COR-L47 (cell line): ENCODE data around the gene MAN1B1.

ENCODE experiments used
- DNase-seq: peaks from one replicate; lab custom pipeline; 2025; lab: John Stamatoyannopoulos, UW

MAN1B1 gene

GRCh38 chr9:137068539-137069507, 18.0 kb upstream of the MAN1B1 start:
- no peak for DNase-seq

- no peak for DNase-seq
Measured at GRCh38 chr9:137069508-137070091, 17.2 kb upstream of the MAN1B1 start.

GRCh38 chr9:137070201-137070905, 16.4 kb upstream of the MAN1B1 start, which contains the start of gene SAPCD2:
Gene SAPCD2, minus strand, starts transcription at chr9:137070557. Its CDS starts 97 bp downstream, at chr9:137070460.
- peak; percentile 93 for DNase-seq

GRCh38 chr9:137070906-137071275, 15.9 kb upstream of the MAN1B1 start:
- DNase-seq: peak; percentile 51

- no peak for DNase-seq
Measured at GRCh38 chr9:137071282-137071681, 15.5 kb upstream of the MAN1B1 start.

- no peak for DNase-seq
Measured at GRCh38 chr9:137073992-137074399, 12.8 kb upstream of the MAN1B1 start.

GRCh38 chr9:137074657-137075274, 12.0 kb upstream of the MAN1B1 start:
- DNase-seq: no peak

GRCh38 chr9:137075275-137075775, 11.5 kb upstream of the MAN1B1 start:
- DNase-seq: no peak

- DNase-seq: no peak
Measured at GRCh38 chr9:137076636-137077009, 10.2 kb upstream of the MAN1B1 start.

GRCh38 chr9:137077010-137077747, 9.6 kb upstream of the MAN1B1 start, which contains the start of gene UAP1L1:
Gene UAP1L1, plus strand, starts transcription at chr9:137077517. Its CDS starts 16 bp downstream, at chr9:137077533.
- peak; percentile 48 for DNase-seq

GRCh38 chr9:137077758-137078693, 8.8 kb upstream of the MAN1B1 start:
- DNase-seq: no peak

- no peak for DNase-seq
Measured at GRCh38 chr9:137078701-137079400, 7.9 kb upstream of the MAN1B1 start.

GRCh38 chr9:137079401-137079787, 7.4 kb upstream of the MAN1B1 start:
- DNase-seq: no peak

- DNase-seq: no peak
Measured at GRCh38 chr9:137080260-137081122, 6.3 kb upstream of the MAN1B1 start.

GRCh38 chr9:137082222-137082924, 4.4 kb upstream of the MAN1B1 start:
- no peak for DNase-seq

- no peak for DNase-seq
Measured at GRCh38 chr9:137082925-137083290, 3.9 kb upstream of the MAN1B1 start.

- DNase-seq: no peak
Measured at GRCh38 chr9:137083394-137084004, 3.3 kb upstream of the MAN1B1 start.
